Parathyroid adenoma (tissue), 2 donors: Measurements from ENCODE around the gene ARHGAP22.

Experiments used
- H2AFZ ChIP-seq: fragments of 300-600 bp; sonication (generic); one replicate; pipeline ENCODE4 v1.7.0; 2017; ENCODE audit warnings: antibody characterized with exemption, mild to moderate bottlenecking
- H3K27ac ChIP-seq: fragments of 300-600 bp; sonication (generic); one replicate; pipeline ENCODE4 v1.7.0; 2017
- H3K27me3 ChIP-seq: fragments of 300-600 bp; sonication (generic); one replicate; pipeline ENCODE4 v1.7.0; 2017; ENCODE audit warnings: low read length; ENCODE audit not compliant: control insufficient read depth, insufficient read depth
- H3K36me3 ChIP-seq: fragments of 300-600 bp; sonication (generic); one replicate; pipeline ENCODE4 v1.7.0; 2017; ENCODE audit warnings: low read length; ENCODE audit not compliant: control insufficient read depth, insufficient read depth
- H3K4me1 ChIP-seq: fragments of 300-600 bp; sonication (generic); one replicate; pipeline ENCODE4 v1.7.0; 2017; ENCODE audit warnings: control low read depth
- H3K4me2 ChIP-seq: fragments of 300-600 bp; sonication (generic); one replicate; pipeline ENCODE4 v1.7.0; 2017; ENCODE audit warnings: low read length
- H3K4me3 ChIP-seq: fragments of 300-600 bp; sonication (generic); one replicate; pipeline ENCODE4 v1.7.0; 2017; ENCODE audit warnings: low read depth, low read length
- H3K79me2 ChIP-seq: fragments of 300-600 bp; sonication (generic); one replicate; pipeline ENCODE4 v1.7.0; 2017; ENCODE audit warnings: control low read depth
- H3K9ac ChIP-seq: fragments of 300-600 bp; sonication (generic); one replicate; pipeline ENCODE4 v1.7.0; 2017; ENCODE audit warnings: mild to moderate bottlenecking
- H3K9me3 ChIP-seq: fragments of 300-600 bp; sonication (generic); one replicate; pipeline ENCODE4 v1.7.0; 2017; ENCODE audit warnings: low read length; ENCODE audit not compliant: control insufficient read depth
- TF ChIP-seq, protein P1 (sequence below): fragments of 300-600 bp; sonication (generic); IDR thresholded peaks from one replicate; pipeline ENCODE4 v1.7.0; 2017; ENCODE audit warnings: antibody characterized with exemption, mild to moderate bottlenecking
- donor health status: primary hyperparathyroidism.

Gene ARHGAP22

GRCh38 chr10:48526011-48526821, 78.7 kb downstream of the ARHGAP22 start:
- H3K4me2 ChIP-seq: no peak overlapping the region
- TF ChIP-seq, protein P1, sequence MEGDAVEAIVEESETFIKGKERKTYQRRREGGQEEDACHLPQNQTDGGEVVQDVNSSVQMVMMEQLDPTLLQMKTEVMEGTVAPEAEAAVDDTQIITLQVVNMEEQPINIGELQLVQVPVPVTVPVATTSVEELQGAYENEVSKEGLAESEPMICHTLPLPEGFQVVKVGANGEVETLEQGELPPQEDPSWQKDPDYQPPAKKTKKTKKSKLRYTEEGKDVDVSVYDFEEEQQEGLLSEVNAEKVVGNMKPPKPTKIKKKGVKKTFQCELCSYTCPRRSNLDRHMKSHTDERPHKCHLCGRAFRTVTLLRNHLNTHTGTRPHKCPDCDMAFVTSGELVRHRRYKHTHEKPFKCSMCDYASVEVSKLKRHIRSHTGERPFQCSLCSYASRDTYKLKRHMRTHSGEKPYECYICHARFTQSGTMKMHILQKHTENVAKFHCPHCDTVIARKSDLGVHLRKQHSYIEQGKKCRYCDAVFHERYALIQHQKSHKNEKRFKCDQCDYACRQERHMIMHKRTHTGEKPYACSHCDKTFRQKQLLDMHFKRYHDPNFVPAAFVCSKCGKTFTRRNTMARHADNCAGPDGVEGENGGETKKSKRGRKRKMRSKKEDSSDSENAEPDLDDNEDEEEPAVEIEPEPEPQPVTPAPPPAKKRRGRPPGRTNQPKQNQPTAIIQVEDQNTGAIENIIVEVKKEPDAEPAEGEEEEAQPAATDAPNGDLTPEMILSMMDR: no peak
- no peaks in the 10 kb centered on the region for H3K9me3 ChIP-seq
- no peaks in the 10 kb centered on the region for H3K27me3 ChIP-seq
- no peak overlapping the region for H3K27ac ChIP-seq
- peaks cover 3% of the 10 kb centered on the region for H3K4me1 ChIP-seq
- no peaks in the 10 kb centered on the region for H3K36me3 ChIP-seq
- H3K79me2 ChIP-seq: no peaks in the 10 kb centered on the region
- H3K9ac ChIP-seq: no peak overlapping the region
- H3K4me3 ChIP-seq: no peak overlapping the region
- no peak overlapping the region for H2AFZ ChIP-seq

- Histone ChIP-seq H3K4me3 (no peak overlapping the region), H3K4me1 (peaks cover 3% of the 10 kb centered on the region), H3K9me3 (no peaks in the 10 kb centered on the region), H3K27ac (no peak overlapping the region), H3K27me3 (no peaks in the 10 kb centered on the region), H2AFZ (no peak overlapping the region), H3K9ac (no peak overlapping the region), H3K4me2 (no peak overlapping the region), H3K36me3 (no peaks in the 10 kb centered on the region), H3K79me2 (no peaks in the 10 kb centered on the region)
- TF ChIP-seq, protein P1: no peak
These were observed 79.8 kb downstream of the ARHGAP22 start for GRCh38 chr10:48525113-48525512.

GRCh38 chr10:48523820-48524758, 80.8 kb downstream of the ARHGAP22 start:
- Histone ChIP-seq H3K36me3 (no peaks in the 10 kb centered on the region), H3K4me1 (peaks cover 3% of the 10 kb centered on the region), H2AFZ (peak overlapping the region; percentile 90), H3K4me2 (peak overlapping the region; percentile 84), H3K79me2 (no peaks in the 10 kb centered on the region), H3K27ac (peak overlapping the region; percentile 49), H3K4me3 (peak overlapping the region; percentile 52), H3K9ac (no peak overlapping the region), H3K27me3 (no peaks in the 10 kb centered on the region), H3K9me3 (no peaks in the 10 kb centered on the region)
- TF ChIP-seq, protein P1: peak; percentile 73

DNA sequence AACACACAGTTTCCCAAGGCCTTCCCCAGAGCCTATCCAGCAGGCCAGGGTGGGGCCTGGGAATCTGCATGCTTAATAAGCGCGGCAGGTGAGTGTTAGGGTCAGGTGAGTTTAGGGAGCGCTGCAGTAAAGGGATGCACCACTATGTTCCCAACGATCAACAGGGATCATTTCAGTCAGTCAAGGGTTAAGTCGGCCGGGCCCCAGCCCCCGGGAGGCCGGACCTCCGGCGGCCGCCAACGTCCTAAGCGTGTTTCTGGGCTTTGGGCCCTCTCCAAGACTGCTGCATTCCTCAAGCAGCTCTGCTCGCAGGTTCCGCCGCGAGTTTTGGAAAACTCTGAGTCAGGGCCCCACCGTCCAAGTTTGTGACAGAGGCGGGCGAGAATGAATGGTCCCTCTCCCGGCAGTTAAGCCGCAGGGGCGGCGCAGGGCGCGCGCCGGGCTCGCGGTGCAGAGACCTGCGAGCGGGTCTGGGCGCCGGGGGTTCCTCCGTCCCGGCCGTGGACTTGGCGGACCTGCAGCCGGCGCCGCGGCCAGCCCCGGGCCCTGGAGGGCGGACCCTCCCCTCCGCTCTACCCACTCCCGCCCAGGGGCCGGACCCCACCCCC, 81.6 kb downstream of the ARHGAP22 start:
- Histone ChIP-seq H3K9me3 (no peaks in the 10 kb centered on the region), H3K4me2 (peak overlapping the region; percentile 84), H3K27me3 (no peaks in the 10 kb centered on the region), H3K4me3 (peak overlapping the region; percentile 52), H3K9ac (peak overlapping the region; percentile 13), H3K79me2 (no peaks in the 10 kb centered on the region), H3K27ac (peak overlapping the region; percentile 49), H2AFZ (peak overlapping the region; percentile 90), H3K4me1 (peaks cover 3% of the 10 kb centered on the region), H3K36me3 (no peaks in the 10 kb centered on the region)
- TF ChIP-seq, protein P1: no peak
